ENCODE data around the gene KRTAP10-11. TPM values are rescaled to one million over a fixed set of nuclear protein-coding genes. Genes with fewer than 3 reads are reported as not detected.
"Not testable (repeated sequence)": the region's sequence is repeated elsewhere in the genome, so short reads cannot be mapped to it uniquely, and the experiment has no call there.

Gene KRTAP10-11
- total RNA-seq, 2 experiments from 2014 or later: not detected

GRCh38 chr21:44671911-44672310 is 25.7 kb downstream of the KRTAP10-11 start:
- no peak for ATAC-seq
- no peak for DNase-seq
- Mint-ChIP-seq H3K36me3 (peaks cover 7% of the 10 kb centered on the region), H3K4me3 (no peak overlapping the region), H3K27me3 (peaks cover 13% of the 10 kb centered on the region), H3K27ac (no peak overlapping the region), H3K9me3 (ENCODE audit: low read depth) (peaks cover 14% of the 10 kb centered on the region), H3K4me1 (no peaks in the 10 kb centered on the region)
- CTCF ChIA-PET: no interaction called here

- Mint-ChIP-seq H3K27ac (no peak overlapping the region), H3K4me1 (no peaks in the 10 kb centered on the region), H3K9me3 (ENCODE audit: low read depth) (peaks cover 7% of the 10 kb centered on the region), H3K36me3 (peaks cover 1% of the 10 kb centered on the region), H3K4me3 (no peak overlapping the region), H3K27me3 (peaks cover 3% of the 10 kb centered on the region)
- ATAC-seq (no peak), DNase-seq (no peak)
- CTCF ChIA-PET: no interaction called here
These were observed 31.7 kb downstream of the KRTAP10-11 start for GRCh38 chr21:44677881-44678280.

- Mint-ChIP-seq H3K4me1 (peaks cover 7% of the 10 kb centered on the region), H3K4me3 (no peak overlapping the region), H3K27ac (no peak overlapping the region), H3K36me3 (no peaks in the 10 kb centered on the region), H3K27me3 (peaks cover 6% of the 10 kb centered on the region), H3K9me3 (ENCODE audit: low read depth) (no peaks in the 10 kb centered on the region)
- CTCF ChIA-PET: no interaction called here
- DNase-seq (no peak), ATAC-seq (no peak)
These were observed 34.9 kb downstream of the KRTAP10-11 start for GRCh38 chr21:44681152-44681551.

GRCh38 chr21:44681861-44682579 is 35.8 kb downstream of the KRTAP10-11 start, which contains the start of gene KRTAP12-1:
Gene KRTAP12-1 (minus strand): TSS chr21:44682163. CDS start chr21:44682123, 40 bp downstream.
- no peak for ATAC-seq
- H3K4me1 Mint-ChIP-seq: peaks cover 15% of the 10 kb centered on the region
- CTCF ChIA-PET: interaction anchor here (1.1 kb wide), 1 partner anchor 85 kb away, joined by 3 read pairs; no protein-coding TSS in a partner anchor

GRCh38 chr21:44682580-44683151 is 36.5 kb downstream of the KRTAP10-11 start:
- CTCF ChIA-PET: interaction anchor here (1.1 kb wide), 1 partner anchor 86 kb away, joined by 3 read pairs; no protein-coding TSS in a partner anchor
- no peak for DNase-seq
- H3K4me1 Mint-ChIP-seq: peaks cover 15% of the 10 kb centered on the region

More at GRCh38 chr21:44681861-44682579, 35.8 kb downstream of the KRTAP10-11 start, which contains the start of gene KRTAP12-1:
- Mint-ChIP-seq H3K27ac (no peak within 1 kb of the TSS), H3K36me3 (no peaks in the 10 kb centered on the region), H3K4me3 (no peak within 1 kb of the TSS), H3K27me3 (peaks cover 9% of the 10 kb centered on the region), H3K9me3 (ENCODE audit: low read depth) (no peaks in the 10 kb centered on the region)
- no peak for DNase-seq

GRCh38 chr21:44684077-44684476 is 37.9 kb downstream of the KRTAP10-11 start:
- no peak overlapping the region for H3K4me3 Mint-ChIP-seq

More at GRCh38 chr21:44682580-44683151, 36.5 kb downstream of the KRTAP10-11 start:
- Mint-ChIP-seq H3K9me3 (ENCODE audit: low read depth) (no peaks in the 10 kb centered on the region), H3K27ac (no peak overlapping the region), H3K4me3 (no peak overlapping the region), H3K27me3 (peaks cover 11% of the 10 kb centered on the region), H3K36me3 (no peaks in the 10 kb centered on the region)
- ATAC-seq: no peak

GRCh38 chr21:44684483-44684882 is 38.3 kb downstream of the KRTAP10-11 start:
- Mint-ChIP-seq H3K4me1 (peaks cover 15% of the 10 kb centered on the region), H3K27ac (no peak overlapping the region), H3K36me3 (no peaks in the 10 kb centered on the region)

More at GRCh38 chr21:44684077-44684476, 37.9 kb downstream of the KRTAP10-11 start:
- H3K36me3 Mint-ChIP-seq: no peaks in the 10 kb centered on the region
- CTCF ChIA-PET: interaction anchor here (1.5 kb wide), 1 partner anchor 36 kb away, joined by 3 read pairs; no protein-coding TSS in a partner anchor
- H3K4me1 Mint-ChIP-seq: peaks cover 15% of the 10 kb centered on the region
- no peak overlapping the region for H3K27ac Mint-ChIP-seq
- peaks cover 11% of the 10 kb centered on the region for H3K27me3 Mint-ChIP-seq
- DNase-seq (no peak), ATAC-seq (no peak)
- H3K9me3 Mint-ChIP-seq (ENCODE audit: low read depth): no peaks in the 10 kb centered on the region

GRCh38 chr21:44685050-44685449 is 38.8 kb downstream of the KRTAP10-11 start:
- H3K36me3 Mint-ChIP-seq; ATAC-seq; H3K9me3 Mint-ChIP-seq (ENCODE audit: low read depth); H3K27ac Mint-ChIP-seq; H3K4me3 Mint-ChIP-seq; DNase-seq: not testable (repeated sequence)
- CTCF ChIA-PET: interaction anchor here (1.6 to 1.8 kb wide), 2 partner anchors 108 to 175 kb away, joined by 3 to 8 read pairs; no protein-coding TSS in a partner anchor
- peaks cover 15% of the 10 kb centered on the region for H3K4me1 Mint-ChIP-seq
- peaks cover 10% of the 10 kb centered on the region for H3K27me3 Mint-ChIP-seq

More at GRCh38 chr21:44684483-44684882, 38.3 kb downstream of the KRTAP10-11 start:
- H3K27me3 Mint-ChIP-seq: peaks cover 11% of the 10 kb centered on the region
- DNase-seq (no peak), ATAC-seq (no peak)
- no peaks in the 10 kb centered on the region for H3K9me3 Mint-ChIP-seq (ENCODE audit: low read depth)
- no peak overlapping the region for H3K4me3 Mint-ChIP-seq
- CTCF ChIA-PET: interaction anchor here (1.5 to 1.6 kb wide), 2 partner anchors 36 to 109 kb away, joined by 3 read pairs; no protein-coding TSS in a partner anchor

- Mint-ChIP-seq H3K27me3 (peaks cover 19% of the 10 kb centered on the region), H3K27ac (no peak overlapping the region), H3K9me3 (ENCODE audit: low read depth) (no peaks in the 10 kb centered on the region), H3K4me1 (peaks cover 15% of the 10 kb centered on the region), H3K36me3 (no peaks in the 10 kb centered on the region), H3K4me3 (no peak overlapping the region)
- no peak for DNase-seq
- peak; percentile 27 for ATAC-seq
- CTCF ChIA-PET: interaction anchor here (0.5 to 1.8 kb wide), 5 partner anchors 9 to 176 kb away, joined by 3 to 8 read pairs (median 3); no protein-coding TSS in a partner anchor
These were observed 40.0 kb downstream of the KRTAP10-11 start for GRCh38 chr21:44686000-44686781.

- Mint-ChIP-seq H3K27me3 (peaks cover 26% of the 10 kb centered on the region), H3K27ac (no peak overlapping the region), H3K4me1 (peaks cover 15% of the 10 kb centered on the region), H3K4me3 (no peak overlapping the region), H3K9me3 (ENCODE audit: low read depth) (no peaks in the 10 kb centered on the region), H3K36me3 (no peaks in the 10 kb centered on the region)
- DNase-seq: no peak
- CTCF ChIA-PET: interaction anchor here (0.5 to 1.8 kb wide), 2 partner anchors 113 to 177 kb away, joined by 4 to 8 read pairs; no protein-coding TSS in a partner anchor
- no peak for ATAC-seq
These were observed 40.8 kb downstream of the KRTAP10-11 start for GRCh38 chr21:44686843-44687561.

- peaks cover 3% of the 10 kb centered on the region for H3K36me3 Mint-ChIP-seq
- DNase-seq: no peak
- no peak overlapping the region for H3K4me3 Mint-ChIP-seq
- peaks cover 3% of the 10 kb centered on the region for H3K9me3 Mint-ChIP-seq (ENCODE audit: low read depth)
- peaks cover 15% of the 10 kb centered on the region for H3K4me1 Mint-ChIP-seq
- no peak for ATAC-seq
- H3K27ac Mint-ChIP-seq: no peak overlapping the region
- CTCF ChIA-PET: no interaction called here
- peaks cover 31% of the 10 kb centered on the region for H3K27me3 Mint-ChIP-seq
These were observed 41.5 kb downstream of the KRTAP10-11 start for GRCh38 chr21:44687671-44688070.

- H3K36me3 Mint-ChIP-seq; DNase-seq; ATAC-seq; H3K4me3 Mint-ChIP-seq; H3K27ac Mint-ChIP-seq; CTCF ChIA-PET; H3K9me3 Mint-ChIP-seq (ENCODE audit: low read depth): not testable (repeated sequence)
- peaks cover 33% of the 10 kb centered on the region for H3K27me3 Mint-ChIP-seq
- H3K4me1 Mint-ChIP-seq: peaks cover 19% of the 10 kb centered on the region
These were observed 43.5 kb downstream of the KRTAP10-11 start for GRCh38 chr21:44689740-44690139.

Data from activated CD8-positive, alpha-beta memory T cell treated with anti-CD3 and anti-CD28 coated beads, Interleukin-2, amount 10 ng/mL, durations not matched to agents 7 days and 5 days (primary cell).